Activated naive CD8-positive, alpha-beta T cell treated with anti-CD3 and anti-CD28 coated beads, Interleukin-2, amount 10 ng/mL, durations not matched to agents 7 days and 5 days (primary cell): Measurements from ENCODE around the gene MRPS21. TPM values are rescaled to one million over a fixed set of nuclear protein-coding genes. Genes with fewer than 3 reads are reported as not detected.
A peak's percentile ranks its signal among the peaks of the same experiment; 100 is the strongest.

Source experiments
- ATAC-seq: fragments of 150-1000 bp; cut with Tn5 transposase; one replicate; pipeline ENCODE4 v1.10.0; 2021; ENCODE audit warnings: low read depth, moderate library complexity
- POLR2A ChIA-PET: fragments of 350-600 bp; sonication (Branson Sonifier 250); formaldehyde crosslinking; loops from one replicate; lab custom pipeline; 2021; ENCODE audit warnings: antibody characterized with exemption; lab: Charles Lee
- DNase-seq: peaks from one replicate; pipeline ENCODE4 v3.0.0; 2021
- H3K27ac Mint-ChIP-seq: one replicate; pipeline ENCODE4 v1.8.0; 2022; ENCODE audit warnings: mild to moderate bottlenecking, mixed read lengths
- H3K27me3 Mint-ChIP-seq: one replicate; pipeline ENCODE4 v1.8.0; 2022; ENCODE audit warnings: mild to moderate bottlenecking, moderate library complexity, mixed read lengths
- H3K36me3 Mint-ChIP-seq: one replicate; pipeline ENCODE4 v1.8.0; 2021; ENCODE audit warnings: mild to moderate bottlenecking, mixed read lengths
- H3K4me1 Mint-ChIP-seq: one replicate; pipeline ENCODE4 v1.8.0; 2021; ENCODE audit warnings: mixed read lengths
- H3K4me3 Mint-ChIP-seq: one replicate; pipeline ENCODE4 v1.8.0; 2022; ENCODE audit warnings: mild to moderate bottlenecking, moderate library complexity, mixed read lengths
- H3K9me3 Mint-ChIP-seq: one replicate; pipeline ENCODE4 v1.8.0; 2021; ENCODE audit warnings: mixed read lengths
- total RNA-seq, 2 experiments: library from RNA; stranded (reverse); gene quantifications; one replicate each; pipeline ENCODE4 v1.2.3, GENCODE V29; 2021

MRPS21 gene
- total RNA-seq, 2 experiments from 2014 or later, result 73.3 to 75.9 TPM

- POLR2A ChIA-PET, result interaction anchor here (0.9 to 1.8 kb wide), 8 partner anchors 10 to 382 kb away, joined by 3 to 12 read pairs (median 4); partner anchors contain the start of gene RPRD2
- Mint-ChIP-seq H3K27me3 (peaks cover 2% of the 10 kb centered on the region), H3K27ac (peak overlapping the region; percentile 99), H3K4me1 (peaks cover 26% of the 10 kb centered on the region), H3K9me3 (no peaks in the 10 kb centered on the region), H3K36me3 (peaks cover 25% of the 10 kb centered on the region), H3K4me3 (peak overlapping the region; percentile 95)
- ATAC-seq (peak; percentile 51), DNase-seq (no peak)
Observed at GRCh38 chr1:150268340-150268704, 25.3 kb upstream of the MRPS21 start.

- peak; percentile 90 for DNase-seq
- peak within 1 kb of the TSS; percentile 95 for H3K4me3 Mint-ChIP-seq
- peaks cover 2% of the 10 kb centered on the region for H3K27me3 Mint-ChIP-seq
- no peaks in the 10 kb centered on the region for H3K9me3 Mint-ChIP-seq
- H3K4me1 Mint-ChIP-seq, result peaks cover 26% of the 10 kb centered on the region
- POLR2A ChIA-PET, result interaction anchor here (0.6 to 1.8 kb wide), 14 partner anchors 8 to 607 kb away, joined by 3 to 12 read pairs (median 4); partner anchors contain the start of genes ARNT, CA14, MCL1 and RPRD2
- ATAC-seq, result peak; percentile 97
- H3K36me3 Mint-ChIP-seq, result peaks cover 25% of the 10 kb centered on the region
- H3K27ac Mint-ChIP-seq, result peak within 1 kb of the TSS; percentile 99
Observed at GRCh38 chr1:150268705-150269403, 24.8 kb upstream of the MRPS21 start, which contains the start of gene APH1A. APH1A (minus strand) TSS chr1:150269016; CDS start chr1:150268810, 206 bp downstream.

GRCh38 chr1:150269451-150269850 is 24.2 kb upstream of the MRPS21 start:
- POLR2A ChIA-PET, result interaction anchor here (0.6 to 1.8 kb wide), 14 partner anchors 8 to 607 kb away, joined by 3 to 12 read pairs (median 4); partner anchors contain the start of genes ARNT, CA14, MCL1 and RPRD2
- peak overlapping the region; percentile 99 for H3K27ac Mint-ChIP-seq
- H3K4me1 Mint-ChIP-seq, result peaks cover 26% of the 10 kb centered on the region
- peaks cover 2% of the 10 kb centered on the region for H3K27me3 Mint-ChIP-seq
- H3K9me3 Mint-ChIP-seq, result no peaks in the 10 kb centered on the region
- H3K4me3 Mint-ChIP-seq, result peak overlapping the region; percentile 95
- no peak for ATAC-seq
- DNase-seq, result no peak
- H3K36me3 Mint-ChIP-seq, result peaks cover 25% of the 10 kb centered on the region

GRCh38 chr1:150271291-150271959 is 22.2 kb upstream of the MRPS21 start:
- Mint-ChIP-seq H3K36me3 (peaks cover 17% of the 10 kb centered on the region), H3K27me3 (peaks cover 2% of the 10 kb centered on the region), H3K4me3 (no peak overlapping the region), H3K27ac (no peak overlapping the region), H3K9me3 (no peaks in the 10 kb centered on the region), H3K4me1 (peaks cover 21% of the 10 kb centered on the region)
- POLR2A ChIA-PET, result interaction anchor here (0.5 to 1.4 kb wide), 3 partner anchors 9 to 23 kb away, joined by 3 to 8 read pairs (median 3); no protein-coding TSS in a partner anchor
- ATAC-seq (no peak), DNase-seq (no peak)

GRCh38 chr1:150273311-150273710 is 20.4 kb upstream of the MRPS21 start:
- Mint-ChIP-seq H3K36me3 (peaks cover 4% of the 10 kb centered on the region), H3K27ac (no peak overlapping the region), H3K9me3 (no peaks in the 10 kb centered on the region), H3K4me1 (peaks cover 9% of the 10 kb centered on the region), H3K27me3 (peaks cover 2% of the 10 kb centered on the region), H3K4me3 (no peak overlapping the region)
- POLR2A ChIA-PET, result interaction anchor here (1.8 kb wide), 1 partner anchor 10 kb away, joined by 3 read pairs; no protein-coding TSS in a partner anchor
- no peak for DNase-seq
- ATAC-seq, result no peak

- H3K27ac Mint-ChIP-seq, result no peak overlapping the region
- H3K27me3 Mint-ChIP-seq, result peaks cover 3% of the 10 kb centered on the region
- ATAC-seq, result no peak
- POLR2A ChIA-PET, result no interaction called here
- DNase-seq, result no peak
- H3K4me1 Mint-ChIP-seq, result peaks cover 22% of the 10 kb centered on the region
- H3K9me3 Mint-ChIP-seq, result no peaks in the 10 kb centered on the region
- peak overlapping the region; percentile 28 for H3K4me3 Mint-ChIP-seq
- peaks cover 2% of the 10 kb centered on the region for H3K36me3 Mint-ChIP-seq
Observed at GRCh38 chr1:150280138-150280707, 13.4 kb upstream of the MRPS21 start.

- H3K4me1 Mint-ChIP-seq, result peaks cover 22% of the 10 kb centered on the region
- peaks cover 3% of the 10 kb centered on the region for H3K27me3 Mint-ChIP-seq
- ATAC-seq (peak; percentile 41), DNase-seq (peak; percentile 55)
- H3K27ac Mint-ChIP-seq, result peak overlapping the region; percentile 90
- H3K4me3 Mint-ChIP-seq, result peak overlapping the region; percentile 89
- POLR2A ChIA-PET, result interaction anchor here (0.7 to 1.8 kb wide), 6 partner anchors 9 to 83 kb away, joined by 3 to 9 read pairs (median 4); partner anchors contain the start of genes APH1A, C1orf54 and RPRD2
- H3K9me3 Mint-ChIP-seq, result no peaks in the 10 kb centered on the region
- peaks cover 2% of the 10 kb centered on the region for H3K36me3 Mint-ChIP-seq
Observed at GRCh38 chr1:150281221-150281757, 12.4 kb upstream of the MRPS21 start.

GRCh38 chr1:150281758-150282557 is 11.7 kb upstream of the MRPS21 start, which contains the start of gene CIART:
CIART (plus strand) TSS chr1:150282554; CDS start chr1:150283268, 714 bp downstream.
- DNase-seq (peak; percentile 66), ATAC-seq (peak; percentile 96)
- no peaks in the 10 kb centered on the region for H3K9me3 Mint-ChIP-seq
- POLR2A ChIA-PET, result interaction anchor here (0.7 to 1.8 kb wide), 6 partner anchors 10 to 82 kb away, joined by 3 to 9 read pairs (median 4); partner anchors contain the start of genes APH1A, C1orf54 and RPRD2
- H3K4me1 Mint-ChIP-seq, result peaks cover 22% of the 10 kb centered on the region
- peak within 1 kb of the TSS; percentile 90 for H3K27ac Mint-ChIP-seq
- H3K4me3 Mint-ChIP-seq, result peak within 1 kb of the TSS; percentile 89
- H3K27me3 Mint-ChIP-seq, result peaks cover 3% of the 10 kb centered on the region
- H3K36me3 Mint-ChIP-seq, result peaks cover 2% of the 10 kb centered on the region

GRCh38 chr1:150282558-150282958 is 11.1 kb upstream of the MRPS21 start:
- POLR2A ChIA-PET, result interaction anchor here (0.5 to 1.8 kb wide), 3 partner anchors 9 to 47 kb away, joined by 3 to 5 read pairs (median 3); no protein-coding TSS in a partner anchor
- H3K27ac Mint-ChIP-seq, result no peak overlapping the region
- DNase-seq (no peak), ATAC-seq (no peak)
- H3K4me3 Mint-ChIP-seq, result peak overlapping the region; percentile 89
- H3K9me3 Mint-ChIP-seq, result no peaks in the 10 kb centered on the region
- H3K4me1 Mint-ChIP-seq, result peaks cover 22% of the 10 kb centered on the region
- H3K36me3 Mint-ChIP-seq, result peaks cover 2% of the 10 kb centered on the region
- H3K27me3 Mint-ChIP-seq, result peaks cover 3% of the 10 kb centered on the region

GRCh38 chr1:150283260-150283659 is 10.4 kb upstream of the MRPS21 start:
- no peaks in the 10 kb centered on the region for H3K9me3 Mint-ChIP-seq
- peaks cover 3% of the 10 kb centered on the region for H3K27me3 Mint-ChIP-seq
- H3K4me3 Mint-ChIP-seq, result peak overlapping the region; percentile 43
- peaks cover 2% of the 10 kb centered on the region for H3K36me3 Mint-ChIP-seq
- POLR2A ChIA-PET, result no interaction called here
- peaks cover 22% of the 10 kb centered on the region for H3K4me1 Mint-ChIP-seq
- DNase-seq (no peak), ATAC-seq (no peak)
- H3K27ac Mint-ChIP-seq, result no peak overlapping the region

- POLR2A ChIA-PET, result interaction anchor here (1.4 kb wide), 1 partner anchor 19 kb away, joined by 5 read pairs; the partner anchor contains the start of gene APH1A
- peaks cover 9% of the 10 kb centered on the region for H3K4me1 Mint-ChIP-seq
- no peaks in the 10 kb centered on the region for H3K9me3 Mint-ChIP-seq
- DNase-seq (no peak), ATAC-seq (no peak)
- H3K27ac Mint-ChIP-seq, result no peak overlapping the region
- H3K36me3 Mint-ChIP-seq, result peaks cover 2% of the 10 kb centered on the region
- H3K4me3 Mint-ChIP-seq, result no peak overlapping the region
- no peaks in the 10 kb centered on the region for H3K27me3 Mint-ChIP-seq
Observed at GRCh38 chr1:150288382-150288781, 5.3 kb upstream of the MRPS21 start.

- H3K4me1 Mint-ChIP-seq, result peaks cover 11% of the 10 kb centered on the region
- H3K9me3 Mint-ChIP-seq, result no peaks in the 10 kb centered on the region
- no peaks in the 10 kb centered on the region for H3K27me3 Mint-ChIP-seq
- ATAC-seq, result no peak
- H3K27ac Mint-ChIP-seq, result no peak overlapping the region
- DNase-seq, result no peak
- H3K36me3 Mint-ChIP-seq, result peaks cover 2% of the 10 kb centered on the region
- POLR2A ChIA-PET, result no interaction called here
- H3K4me3 Mint-ChIP-seq, result no peak overlapping the region
Observed at GRCh38 chr1:150288822-150289221, 4.8 kb upstream of the MRPS21 start.
